ENCODE data around the gene LRRN4CL. TPM values are rescaled to one million over a fixed set of nuclear protein-coding genes. Genes with fewer than 3 reads are reported as not detected.
A peak's percentile ranks its signal among the peaks of the same experiment; 100 is the strongest.
"Not testable (repeated sequence)": the region's sequence is repeated elsewhere in the genome, so short reads cannot be mapped to it uniquely, and the experiment has no call there.

LRRN4CL gene
- polyA plus RNA-seq = not detected

DNA sequence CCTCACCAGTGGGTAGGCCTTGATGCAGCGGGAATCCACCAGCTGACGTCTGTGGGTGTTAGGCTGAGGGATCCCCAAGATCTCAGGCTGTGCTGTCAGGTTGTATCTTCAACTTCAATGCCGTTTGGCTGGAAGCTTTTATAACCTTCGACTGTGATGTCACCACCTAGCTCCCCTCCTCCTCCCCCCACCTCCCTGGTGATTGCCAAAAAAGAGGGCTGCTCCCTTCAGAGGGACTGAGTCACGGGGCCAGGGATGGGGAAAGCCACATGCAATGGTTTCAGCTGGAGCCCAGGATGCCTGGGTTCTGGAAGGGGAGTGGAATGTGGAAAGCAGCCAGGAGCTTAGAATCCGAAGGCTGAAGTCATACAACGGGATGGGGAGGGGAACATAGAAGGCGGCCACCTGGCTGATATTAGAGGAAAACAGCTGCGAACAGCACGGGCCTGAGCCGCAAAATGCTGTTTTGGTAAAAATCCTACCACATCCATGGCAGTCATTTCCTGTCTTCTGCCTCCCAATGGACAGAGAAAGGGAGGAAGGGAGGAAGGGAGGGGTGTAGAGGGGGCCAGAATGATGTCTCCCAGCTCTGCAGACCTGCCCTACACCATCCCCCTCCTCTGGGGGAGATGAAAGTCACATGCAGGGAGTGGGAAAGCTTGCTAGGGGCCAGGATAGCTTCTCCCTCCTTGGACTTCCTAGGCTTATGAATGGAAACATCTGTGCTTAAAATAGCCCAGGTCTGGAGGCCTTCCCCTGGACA is at the start of gene LRRN4CL:
Gene LRRN4CL (minus strand): TSS at position 110 of the 763 bp plus-strand sequence. CDS start 1,022 bp downstream, outside the sequence.
- H3K4me3 Mint-ChIP-seq = no peak within 1 kb of the TSS
- H3K27ac Mint-ChIP-seq = no peak within 1 kb of the TSS
- no peaks in the 10 kb centered on the region for H3K9me3 Mint-ChIP-seq
- peaks cover 4% of the 10 kb centered on the region for H3K27me3 Mint-ChIP-seq
- peaks cover under 1 to 3% (median under 1%) of the 10 kb centered on the region in 3 donors for H3K4me1 Mint-ChIP-seq
- no peaks in the 10 kb centered on the region for H3K36me3 Mint-ChIP-seq

DNA sequence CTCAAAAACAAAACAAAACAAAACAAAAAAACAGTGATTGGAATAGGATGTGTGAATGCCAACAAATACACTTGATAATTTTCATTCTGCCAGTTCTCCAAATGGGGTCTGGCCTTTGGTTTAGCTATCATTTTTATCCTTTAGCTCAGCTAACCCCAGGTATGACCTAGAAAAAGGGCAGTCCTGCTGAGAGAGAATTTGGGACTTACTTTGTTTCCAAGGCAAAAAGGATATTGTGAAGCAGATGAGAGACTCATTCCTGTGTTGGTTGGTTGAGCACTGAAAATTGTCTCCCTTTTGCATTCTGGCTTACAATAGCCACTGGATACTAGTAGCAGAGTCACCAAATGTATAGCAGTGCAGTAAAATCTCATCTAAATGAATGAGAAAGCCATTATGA is 47.9 kb upstream of the LRRN4CL start:
- H3K9me3 Mint-ChIP-seq = no peaks in the 10 kb centered on the region
- H3K27ac Mint-ChIP-seq = no peak overlapping the region
- H3K27me3 Mint-ChIP-seq = no peaks in the 10 kb centered on the region
- peaks cover 2 to 7% (median 5%) of the 10 kb centered on the region in 3 donors for H3K4me1 Mint-ChIP-seq
- no peaks in the 10 kb centered on the region for H3K36me3 Mint-ChIP-seq
- no peak overlapping the region for H3K4me3 Mint-ChIP-seq

DNA sequence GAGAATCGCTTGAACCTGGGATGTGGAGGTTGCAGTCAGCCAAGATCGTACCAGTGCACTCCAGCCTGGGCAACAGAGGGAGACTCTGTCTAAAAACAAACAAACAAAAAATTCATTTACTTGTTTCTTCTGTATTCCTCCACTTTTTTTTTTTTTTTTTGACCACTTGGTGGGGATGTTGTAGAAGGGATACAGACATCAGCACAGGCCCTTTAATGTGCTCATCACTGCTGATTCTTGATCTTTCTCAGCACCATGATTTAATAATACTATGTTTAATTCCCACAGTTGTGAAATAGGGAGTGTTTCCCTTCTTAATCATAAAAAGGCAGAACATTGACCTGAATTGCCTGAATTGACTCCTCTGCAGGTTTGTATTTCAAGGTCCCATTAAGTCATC is 43.5 kb upstream of the LRRN4CL start:
- H3K4me1 Mint-ChIP-seq = peaks cover 4 to 15% (median 15%) of the 10 kb centered on the region in 3 donors
- H3K9me3 Mint-ChIP-seq = no peaks in the 10 kb centered on the region
- no peaks in the 10 kb centered on the region for H3K27me3 Mint-ChIP-seq
- no peaks in the 10 kb centered on the region for H3K36me3 Mint-ChIP-seq
- peak overlapping the region in 2 of 4 donors; percentile 23 to 28 for H3K4me3 Mint-ChIP-seq
- H3K27ac Mint-ChIP-seq = peak overlapping the region in 1 of 3 donors; percentile 62

DNA sequence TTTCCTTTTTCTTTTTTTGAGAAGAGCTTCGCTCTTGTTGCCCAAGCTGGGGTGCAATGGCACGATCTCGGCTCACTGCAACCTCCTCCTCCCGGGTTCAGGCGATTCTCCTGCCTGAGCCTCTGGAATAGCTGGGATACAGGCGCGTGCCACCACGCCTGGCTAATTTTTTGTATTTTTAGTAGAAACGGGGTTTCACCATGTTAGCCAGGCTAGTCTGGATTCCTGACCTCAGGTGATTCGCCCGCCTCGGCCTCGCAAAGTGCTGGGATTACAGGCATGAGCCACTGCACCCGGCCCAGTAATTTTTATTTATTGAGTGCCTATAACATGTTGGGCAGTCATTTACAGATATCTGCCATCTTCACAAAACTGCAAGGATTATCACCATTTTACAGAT is 40.7 kb upstream of the LRRN4CL start:
- not testable (repeated sequence) for H3K27me3 Mint-ChIP-seq

DNA sequence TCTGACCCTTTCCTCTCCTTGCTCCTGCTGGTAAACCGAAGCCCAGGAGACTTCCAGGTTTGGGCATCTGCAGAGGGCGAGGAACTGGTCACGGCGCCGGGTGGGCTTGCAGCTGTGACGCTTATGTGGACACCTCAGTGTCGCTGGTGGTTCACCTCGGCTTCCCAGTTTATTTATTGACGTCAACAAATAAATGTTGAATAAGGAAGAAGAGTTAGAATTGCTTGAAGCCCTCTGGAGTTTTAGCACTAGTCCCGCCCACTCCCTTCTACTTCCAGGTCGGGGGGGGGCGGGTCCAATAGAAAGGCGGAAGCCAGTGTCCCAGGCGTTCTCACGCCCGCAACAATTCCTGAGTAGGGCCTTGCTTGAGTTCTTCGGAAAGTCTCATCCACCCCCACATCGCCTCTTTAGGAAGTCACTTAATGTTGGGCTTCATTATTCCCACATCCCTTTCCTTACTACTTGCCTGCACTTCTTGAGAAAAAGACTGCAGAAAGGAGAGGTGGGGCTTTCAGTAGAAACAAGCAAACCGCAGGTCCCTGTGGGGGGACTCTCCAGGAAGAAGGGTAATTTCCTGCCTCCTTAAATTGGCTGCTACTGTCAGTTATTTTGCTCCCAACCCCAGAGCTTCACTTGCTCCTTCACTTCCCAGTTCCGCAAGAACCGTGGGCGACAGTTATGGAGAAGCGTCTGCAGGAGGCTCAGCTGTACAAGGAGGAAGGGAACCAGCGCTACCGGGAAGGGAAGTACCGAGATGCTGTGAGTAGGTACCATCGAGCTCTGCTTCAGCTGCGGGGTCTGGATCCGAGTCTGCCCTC is 39.0 kb upstream of the LRRN4CL start, which contains the start of gene TTC9C:
Gene TTC9C (plus strand): TSS at position 316 of the 818 bp plus-strand sequence. CDS start 363 bp downstream, at position 679.
- H3K4me3 Mint-ChIP-seq = peak within 1 kb of the TSS; percentile 97 to 100 (median 100)
- H3K27ac Mint-ChIP-seq = peak within 1 kb of the TSS; percentile 99
- peaks cover 25 to 39% (median 35%) of the 10 kb centered on the region in 3 donors for H3K4me1 Mint-ChIP-seq
- H3K9me3 Mint-ChIP-seq = no peaks in the 10 kb centered on the region
- H3K27me3 Mint-ChIP-seq = no peaks in the 10 kb centered on the region
- H3K36me3 Mint-ChIP-seq = peaks cover 5% of the 10 kb centered on the region

More for the DNA sequence above, 40.7 kb upstream of the LRRN4CL start:
- peak overlapping the region; percentile 77 to 100 (median 93) for H3K4me3 Mint-ChIP-seq
- H3K9me3 Mint-ChIP-seq, H3K27ac Mint-ChIP-seq, H3K36me3 Mint-ChIP-seq: not testable (repeated sequence)
- peaks cover 11 to 25% (median 20%) of the 10 kb centered on the region in 3 donors for H3K4me1 Mint-ChIP-seq

DNA sequence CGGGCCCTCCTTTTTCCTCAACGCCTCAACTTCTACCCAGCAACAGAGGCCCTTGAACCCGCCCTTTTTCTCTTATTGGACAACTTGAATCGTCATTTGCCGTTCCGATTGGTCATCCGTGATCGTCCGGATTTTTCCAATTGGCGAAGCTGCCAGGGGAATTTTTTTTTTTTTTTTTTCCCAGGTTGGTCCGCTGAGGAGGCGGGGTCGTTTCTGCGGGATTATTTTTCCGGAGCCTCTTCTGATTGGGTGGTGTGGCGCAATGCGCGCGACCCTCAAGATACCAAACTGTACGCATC is 38.5 kb upstream of the LRRN4CL start:
- peak overlapping the region; percentile 97 to 100 (median 100) for H3K4me3 Mint-ChIP-seq
- peaks cover 5% of the 10 kb centered on the region for H3K36me3 Mint-ChIP-seq
- H3K27me3 Mint-ChIP-seq = no peaks in the 10 kb centered on the region
- H3K27ac Mint-ChIP-seq = peak overlapping the region; percentile 99
- H3K4me1 Mint-ChIP-seq = peaks cover 23 to 34% (median 30%) of the 10 kb centered on the region in 3 donors
- H3K9me3 Mint-ChIP-seq = no peaks in the 10 kb centered on the region

DNA sequence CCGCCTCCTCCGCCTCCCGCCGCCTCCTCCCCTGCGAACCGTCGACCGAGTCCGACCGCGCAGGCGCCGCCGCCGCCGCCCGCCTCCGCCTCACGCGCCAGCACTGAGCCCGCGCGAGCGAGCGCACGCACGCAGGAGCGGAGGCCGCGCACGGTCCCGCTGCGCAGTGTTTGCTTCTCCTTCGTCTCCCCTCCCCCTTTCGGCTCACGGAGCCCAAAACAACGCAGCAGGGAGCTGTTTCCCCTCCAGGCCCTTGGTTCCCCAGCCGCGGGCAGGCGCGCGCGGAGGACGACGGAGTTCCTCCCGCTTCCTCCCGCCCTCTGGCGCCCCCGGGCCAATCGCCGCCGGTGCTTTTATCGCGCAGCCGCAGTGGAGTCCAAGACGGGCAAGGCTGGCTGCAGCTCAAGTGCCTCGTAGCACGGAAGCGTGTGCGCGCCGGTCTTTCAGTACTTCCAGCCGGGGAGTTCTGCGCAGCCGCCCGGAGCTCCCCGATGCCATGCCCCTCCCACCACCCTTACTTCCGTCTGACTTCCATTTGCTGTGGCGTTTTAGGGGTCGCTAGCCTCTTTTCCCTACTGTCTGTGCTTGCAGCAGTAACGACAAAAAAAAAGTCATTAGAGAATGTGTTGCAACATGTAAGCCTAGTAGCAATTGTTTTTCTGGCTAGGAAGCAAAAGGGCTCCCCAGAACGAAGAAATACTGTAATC is 38.0 kb upstream of the LRRN4CL start, which contains the start of gene HNRNPUL2:
Gene HNRNPUL2 (minus strand): TSS at position 293 of the 707 bp plus-strand sequence. CDS start 301 bp downstream, outside the sequence.
- H3K27ac Mint-ChIP-seq = peak within 1 kb of the TSS; percentile 99
- no peaks in the 10 kb centered on the region for H3K9me3 Mint-ChIP-seq
- H3K36me3 Mint-ChIP-seq = peaks cover 5% of the 10 kb centered on the region
- peaks cover 25 to 33% (median 30%) of the 10 kb centered on the region in 3 donors for H3K4me1 Mint-ChIP-seq
- H3K4me3 Mint-ChIP-seq = peak within 1 kb of the TSS; percentile 97 to 100 (median 100)
- H3K27me3 Mint-ChIP-seq = no peaks in the 10 kb centered on the region

DNA sequence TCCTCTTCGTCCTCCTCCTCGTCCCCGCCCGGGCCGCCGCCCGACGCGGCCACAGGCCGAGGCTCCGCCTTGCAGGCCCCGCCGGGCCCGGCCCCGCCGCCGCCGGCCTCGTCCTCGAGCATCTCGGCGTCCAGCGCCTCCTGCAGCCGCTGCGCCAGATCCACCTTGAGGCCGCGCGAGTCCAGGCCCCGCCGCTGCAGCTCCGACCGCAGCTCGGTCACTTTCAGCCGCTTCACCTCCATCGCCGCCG is 37.5 kb upstream of the LRRN4CL start:
- no peaks in the 10 kb centered on the region for H3K9me3 Mint-ChIP-seq
- no peaks in the 10 kb centered on the region for H3K27me3 Mint-ChIP-seq
- H3K4me1 Mint-ChIP-seq = peaks cover 26 to 33% (median 33%) of the 10 kb centered on the region in 3 donors
- peak overlapping the region; percentile 97 to 100 (median 100) for H3K4me3 Mint-ChIP-seq
- H3K36me3 Mint-ChIP-seq = peaks cover 6% of the 10 kb centered on the region
- H3K27ac Mint-ChIP-seq = peak overlapping the region; percentile 90 to 99 (median 99)

DNA sequence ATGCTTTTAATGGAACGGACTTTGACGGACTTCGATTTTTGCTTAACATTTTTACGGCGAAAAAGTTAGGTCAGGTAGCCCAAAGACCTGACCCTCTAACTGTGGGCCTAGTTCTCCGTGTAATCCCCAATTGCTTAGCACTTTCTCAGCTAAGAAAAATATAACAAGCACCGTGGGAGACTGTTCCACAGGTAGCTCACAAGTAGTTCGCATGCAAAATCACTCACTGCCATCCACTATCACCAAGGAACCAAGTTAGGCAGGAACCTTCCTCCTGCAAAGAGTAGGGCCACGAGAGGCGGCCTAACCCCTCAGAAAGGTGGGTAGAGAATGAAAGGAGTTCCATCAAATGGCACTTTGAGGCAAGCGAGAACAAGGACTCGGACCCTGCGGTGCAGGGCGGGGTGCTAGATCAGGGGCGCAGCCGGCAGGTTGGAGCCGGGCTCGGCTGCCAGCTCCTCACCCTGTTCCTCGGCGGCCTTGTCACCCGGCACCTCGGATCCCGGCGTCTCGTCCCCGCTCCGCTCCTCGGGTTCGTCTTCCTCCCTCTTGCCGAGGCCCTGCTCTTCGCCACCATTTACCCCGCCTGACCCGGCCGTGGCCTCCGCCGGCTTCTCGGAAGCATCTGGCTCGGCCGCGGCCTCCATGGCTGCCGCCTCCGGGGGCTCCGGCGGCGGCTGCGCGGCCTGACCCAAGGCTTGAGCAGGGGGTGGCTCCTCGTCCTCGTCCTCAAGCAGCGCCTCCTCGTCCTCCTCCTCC is 37.0 kb upstream of the LRRN4CL start:
- Mint-ChIP-seq H3K27me3 (no peaks in the 10 kb centered on the region), H3K9me3 (no peaks in the 10 kb centered on the region), H3K27ac (peak overlapping the region; percentile 90 to 99 (median 93)), H3K36me3 (peaks cover 6% of the 10 kb centered on the region), H3K4me1 (peaks cover 26 to 33% (median 33%) of the 10 kb centered on the region in 3 donors), H3K4me3 (peak overlapping the region; percentile 97 to 100 (median 100))

DNA sequence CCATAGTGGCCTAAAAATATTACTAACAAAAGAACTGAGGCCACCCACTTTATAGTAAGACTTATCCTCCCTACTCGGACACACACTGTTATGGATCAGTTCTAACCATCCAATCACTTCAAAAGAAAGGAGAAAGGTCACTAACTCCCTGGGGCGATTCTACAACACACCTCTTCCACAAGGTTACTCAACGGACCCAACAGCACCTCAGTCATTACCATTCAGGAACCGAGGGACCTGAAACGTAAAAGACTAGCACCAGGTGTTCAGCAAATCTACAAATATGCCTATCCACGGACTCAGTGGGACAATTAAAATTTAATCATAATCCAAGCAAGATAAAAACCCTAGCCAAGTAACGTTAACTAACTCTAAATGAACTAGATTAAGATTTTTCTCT is 36.3 kb upstream of the LRRN4CL start:
- no peaks in the 10 kb centered on the region for H3K27me3 Mint-ChIP-seq
- H3K36me3 Mint-ChIP-seq = peaks cover 8% of the 10 kb centered on the region
- peak overlapping the region; percentile 97 to 100 (median 100) for H3K4me3 Mint-ChIP-seq
- H3K4me1 Mint-ChIP-seq = peaks cover 29 to 34% (median 33%) of the 10 kb centered on the region in 3 donors
- H3K27ac Mint-ChIP-seq = peak overlapping the region; percentile 90 to 99 (median 93)
- no peaks in the 10 kb centered on the region for H3K9me3 Mint-ChIP-seq

DNA sequence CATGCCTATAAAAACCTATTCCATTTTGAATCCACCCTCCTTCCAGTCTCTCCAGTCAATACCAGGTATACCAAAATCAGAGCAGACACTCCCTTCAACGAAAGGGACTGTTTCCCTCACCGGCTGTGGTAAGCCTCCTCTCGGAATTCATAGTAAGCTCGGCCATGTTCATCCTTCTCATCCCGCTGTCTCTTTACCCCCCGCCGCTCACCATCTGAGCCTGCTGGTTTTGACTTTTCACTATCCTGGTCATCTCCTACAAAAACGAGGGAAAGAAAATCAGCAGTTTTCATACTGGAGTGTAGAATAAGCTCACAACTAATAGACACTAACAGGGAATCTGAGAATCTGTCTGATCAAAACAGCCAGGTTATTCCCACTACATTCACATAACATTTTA is 34.8 kb upstream of the LRRN4CL start:
- H3K4me3 Mint-ChIP-seq = peak overlapping the region in 3 of 4 donors; percentile 97 to 100 (median 99)
- no peaks in the 10 kb centered on the region for H3K9me3 Mint-ChIP-seq
- no peaks in the 10 kb centered on the region for H3K27me3 Mint-ChIP-seq
- H3K27ac Mint-ChIP-seq = peak overlapping the region; percentile 75 to 99 (median 87)
- H3K36me3 Mint-ChIP-seq = peaks cover 10% of the 10 kb centered on the region
- peaks cover 31 to 33% (median 32%) of the 10 kb centered on the region in 3 donors for H3K4me1 Mint-ChIP-seq

DNA sequence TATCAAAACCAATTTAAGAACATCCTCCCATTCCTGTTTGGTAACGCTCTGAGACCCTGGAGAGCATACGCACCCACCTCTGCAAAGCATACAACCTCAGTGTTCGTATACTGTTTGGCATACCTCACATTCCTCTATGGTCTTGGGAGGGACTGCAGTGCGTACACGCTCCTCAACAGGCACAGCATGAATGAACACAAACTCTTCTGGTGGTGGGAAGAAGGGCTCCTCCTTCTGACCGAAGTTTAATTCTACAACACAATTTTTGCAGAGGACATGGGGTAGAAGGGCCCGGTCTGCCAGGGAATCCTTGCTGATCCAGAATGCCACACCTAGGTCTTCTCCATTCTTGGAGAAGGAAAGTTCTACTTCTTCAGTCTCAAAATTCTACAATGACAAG is 32.7 kb upstream of the LRRN4CL start:
- peaks cover 29 to 35% (median 29%) of the 10 kb centered on the region in 3 donors for H3K4me1 Mint-ChIP-seq
- H3K9me3 Mint-ChIP-seq = no peaks in the 10 kb centered on the region
- peak overlapping the region in 1 of 4 donors; percentile 40 for H3K4me3 Mint-ChIP-seq
- H3K27me3 Mint-ChIP-seq = no peaks in the 10 kb centered on the region
- H3K36me3 Mint-ChIP-seq = peaks cover 13% of the 10 kb centered on the region
- peak overlapping the region in 1 of 3 donors; percentile 31 for H3K27ac Mint-ChIP-seq

DNA sequence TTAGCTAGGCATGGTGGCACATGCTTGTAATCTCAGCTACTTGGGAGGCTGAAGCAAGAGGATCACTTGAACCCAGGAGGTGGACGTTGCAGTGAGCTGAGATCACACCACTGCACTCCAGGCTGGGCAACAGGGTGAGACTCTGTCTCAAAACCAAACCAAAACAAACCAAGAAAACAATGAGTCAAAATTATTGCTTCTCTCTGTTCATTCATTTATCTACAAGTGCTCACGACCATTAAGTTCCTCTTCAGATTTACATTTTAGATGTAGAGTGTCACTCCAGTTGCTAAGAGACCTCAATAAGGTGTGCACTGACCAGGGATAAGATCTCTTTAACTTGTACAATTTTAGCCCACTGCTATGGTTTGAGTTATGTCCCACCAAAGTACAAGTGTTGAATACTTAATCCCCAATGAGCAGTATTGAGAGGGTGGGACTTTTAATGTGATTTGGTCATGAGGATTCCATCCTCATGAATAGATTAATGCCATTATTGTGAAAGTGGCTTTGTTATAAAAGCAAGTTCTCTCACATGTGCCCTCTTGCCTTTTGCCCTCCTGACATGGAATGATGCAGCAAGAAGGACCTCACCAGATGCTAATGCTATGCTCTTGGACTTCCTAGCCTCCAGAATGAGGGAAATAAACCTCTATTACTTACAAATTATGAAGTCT is 30.1 kb upstream of the LRRN4CL start:
- Mint-ChIP-seq H3K9me3 (no peaks in the 10 kb centered on the region), H3K27me3 (no peaks in the 10 kb centered on the region), H3K4me1 (peaks cover 15 to 23% (median 20%) of the 10 kb centered on the region in 3 donors), H3K36me3 (peaks cover 10% of the 10 kb centered on the region), H3K27ac (peak overlapping the region in 2 of 3 donors; percentile 15 to 75), H3K4me3 (peak overlapping the region in 1 of 4 donors; percentile 36)

Data from IgD-negative memory B cell (primary cell).